ENCODE measurements around the gene GMEB1. TPM values are rescaled to one million over a fixed set of nuclear protein-coding genes. Genes with fewer than 3 reads are reported as not detected.
A peak's percentile ranks its signal among the peaks of the same experiment; 100 is the strongest.
"Not testable (repeated sequence)": the region's sequence is repeated elsewhere in the genome, so short reads cannot be mapped to it uniquely, and the experiment has no call there.

Gene GMEB1
- polyA plus RNA-seq, 1 donor from 2014 or later = 4.9 TPM

DNA sequence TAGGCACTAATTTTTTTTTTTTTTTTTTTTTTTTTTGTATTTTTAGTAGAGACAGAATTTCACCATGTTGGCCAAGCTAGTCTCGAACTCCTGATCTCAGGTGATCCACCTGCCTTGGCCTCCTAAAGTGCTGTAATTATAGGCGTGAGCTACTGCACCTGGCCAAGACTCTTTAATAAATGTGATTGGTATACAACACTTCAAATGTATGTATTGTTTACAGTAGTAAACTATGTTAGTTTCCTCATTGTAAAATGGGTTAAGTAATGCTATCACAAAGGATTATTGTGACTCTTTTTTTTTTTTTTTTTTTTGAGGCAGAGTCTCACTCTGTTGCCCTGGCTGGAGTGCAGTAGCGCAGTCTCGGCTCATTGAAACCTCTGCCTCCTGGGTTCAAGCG lies 56.8 kb downstream of the GMEB1 start:
- H3K27ac ChIP-seq (ENCODE audit: low read length); H3F3A ChIP-seq (ENCODE audit: insufficient read depth, low read length, poor library complexity, severe bottlenecking); H3K4me3 ChIP-seq (ENCODE audit: low read length); H2AFZ ChIP-seq (ENCODE audit: low read depth, low read length); H3K36me3 ChIP-seq (ENCODE audit: insufficient read depth, low read length); H3K79me2 ChIP-seq (replicated peaks; ENCODE audit: insufficient read depth, low read length); H3K9ac ChIP-seq (ENCODE audit: low read length); H3K27me3 ChIP-seq (ENCODE audit: insufficient read depth, low read depth, low read length); H3K9me2 ChIP-seq (ENCODE audit: insufficient read depth, low read length); H4K20me1 ChIP-seq (ENCODE audit: insufficient read depth); H3K4me2 ChIP-seq (ENCODE audit: low read length); H3K9me3 ChIP-seq (ENCODE audit: low read length): not testable (repeated sequence)

DNA sequence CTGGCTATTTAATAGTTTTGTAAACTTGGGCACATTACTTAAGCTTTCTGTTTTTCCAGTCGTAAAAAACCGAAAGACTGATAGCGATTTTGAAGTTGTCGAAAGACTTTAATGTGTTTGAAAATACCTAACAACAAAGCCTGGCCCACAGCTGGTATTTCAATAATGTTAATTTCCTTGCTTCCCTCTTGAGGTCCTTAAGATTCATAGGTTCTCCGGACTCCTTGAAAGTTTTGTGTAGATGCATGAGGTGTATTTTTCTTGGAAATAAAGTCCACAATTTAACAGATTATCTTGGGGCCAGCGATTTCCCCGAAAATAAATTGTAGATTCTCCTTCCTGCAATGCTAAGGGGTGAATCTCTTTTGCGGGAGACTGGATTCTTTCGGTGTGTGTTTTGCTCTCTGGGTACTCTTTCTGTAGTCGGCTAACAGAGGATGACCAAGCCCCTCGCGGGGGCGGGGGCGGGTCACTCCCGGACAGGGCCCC lies 67.4 kb downstream of the GMEB1 start:
- Histone ChIP-seq H3K79me2 (replicated peaks; ENCODE audit: insufficient read depth, low read length) (peaks cover 40% of the 10 kb centered on the region), H3K9ac (ENCODE audit: low read length) (peak overlapping the region; percentile 61), H4K20me1 (ENCODE audit: insufficient read depth) (no peaks in the 10 kb centered on the region), H3K27me3 (ENCODE audit: insufficient read depth, low read depth, low read length) (no peaks in the 10 kb centered on the region), H3K9me3 (ENCODE audit: low read length) (no peaks in the 10 kb centered on the region), H3K27ac (ENCODE audit: low read length) (peak overlapping the region; percentile 97), H3F3A (ENCODE audit: insufficient read depth, low read length, poor library complexity, severe bottlenecking) (no peaks in the 10 kb centered on the region), H3K4me2 (ENCODE audit: low read length) (peak overlapping the region; percentile 72), H2AFZ (ENCODE audit: low read depth, low read length) (peak overlapping the region; percentile 59), H3K9me2 (ENCODE audit: insufficient read depth, low read length) (no peaks in the 10 kb centered on the region), H3K4me3 (ENCODE audit: low read length) (peak overlapping the region; percentile 96), H3K36me3 (ENCODE audit: insufficient read depth, low read length) (no peaks in the 10 kb centered on the region)
- TF ChIP-seq POLR2AphosphoS5 (IDR thresholded peaks at IDR 0.05) (no peak), EP300 (conservative IDR thresholded peaks at IDR 0.05; ENCODE audit: poor library complexity, severe bottlenecking) (no peak)
- TF ChIP-seq, protein P1, sequence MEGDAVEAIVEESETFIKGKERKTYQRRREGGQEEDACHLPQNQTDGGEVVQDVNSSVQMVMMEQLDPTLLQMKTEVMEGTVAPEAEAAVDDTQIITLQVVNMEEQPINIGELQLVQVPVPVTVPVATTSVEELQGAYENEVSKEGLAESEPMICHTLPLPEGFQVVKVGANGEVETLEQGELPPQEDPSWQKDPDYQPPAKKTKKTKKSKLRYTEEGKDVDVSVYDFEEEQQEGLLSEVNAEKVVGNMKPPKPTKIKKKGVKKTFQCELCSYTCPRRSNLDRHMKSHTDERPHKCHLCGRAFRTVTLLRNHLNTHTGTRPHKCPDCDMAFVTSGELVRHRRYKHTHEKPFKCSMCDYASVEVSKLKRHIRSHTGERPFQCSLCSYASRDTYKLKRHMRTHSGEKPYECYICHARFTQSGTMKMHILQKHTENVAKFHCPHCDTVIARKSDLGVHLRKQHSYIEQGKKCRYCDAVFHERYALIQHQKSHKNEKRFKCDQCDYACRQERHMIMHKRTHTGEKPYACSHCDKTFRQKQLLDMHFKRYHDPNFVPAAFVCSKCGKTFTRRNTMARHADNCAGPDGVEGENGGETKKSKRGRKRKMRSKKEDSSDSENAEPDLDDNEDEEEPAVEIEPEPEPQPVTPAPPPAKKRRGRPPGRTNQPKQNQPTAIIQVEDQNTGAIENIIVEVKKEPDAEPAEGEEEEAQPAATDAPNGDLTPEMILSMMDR (IDR thresholded peaks at IDR 0.05; ENCODE audit: poor library complexity, severe bottlenecking) = no peak

DNA sequence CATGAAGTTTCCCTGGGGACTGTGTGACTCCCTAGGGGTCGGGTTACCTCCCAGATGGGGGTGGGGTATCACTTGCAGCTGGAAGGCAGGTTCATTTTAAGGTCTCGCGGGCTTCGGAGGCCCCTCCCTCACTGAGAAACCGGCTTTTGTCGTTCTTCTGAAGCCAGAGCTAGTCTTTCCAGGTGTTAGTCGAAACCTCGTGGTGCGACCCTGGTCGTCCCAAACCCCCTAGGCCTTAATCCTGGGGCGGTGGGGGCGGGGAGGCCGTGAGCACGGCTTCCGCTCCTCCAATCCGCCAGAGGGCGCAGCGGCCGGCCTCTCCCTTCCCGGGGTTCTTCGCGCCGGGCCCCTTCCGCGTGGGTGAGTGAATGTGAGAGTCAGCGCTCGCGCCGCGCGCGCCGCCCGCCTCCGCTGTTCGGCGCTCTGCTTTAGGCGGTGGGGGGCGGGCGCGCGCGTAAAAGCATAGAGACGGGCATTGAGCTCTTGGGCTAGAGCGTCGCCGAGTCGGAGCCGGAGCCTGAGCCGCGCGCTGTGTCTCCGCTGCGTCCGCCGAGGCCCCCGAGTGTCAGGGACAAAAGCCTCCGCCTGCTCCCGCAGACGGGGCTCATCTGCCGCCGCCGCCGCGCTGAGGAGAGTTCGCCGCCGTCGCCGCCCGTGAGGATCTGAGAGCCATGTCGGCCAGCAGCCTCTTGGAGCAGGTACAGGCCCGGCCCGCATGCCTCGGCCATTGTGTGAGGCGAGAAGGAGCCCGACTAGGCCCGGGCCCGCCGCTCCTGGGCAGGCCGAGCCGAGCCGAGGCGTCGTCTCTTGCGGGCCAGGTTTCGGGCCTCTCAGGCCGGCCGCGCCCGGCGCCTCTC lies 68.1 kb downstream of the GMEB1 start, which contains the start of gene YTHDF2:
Gene YTHDF2, plus strand, starts transcription at position 491 of the 857 bp plus-strand sequence. Its CDS starts 181 bp downstream, at position 672.
- Histone ChIP-seq H3K27me3 (ENCODE audit: insufficient read depth, low read depth, low read length) (no peaks in the 10 kb centered on the region), H3K9me2 (ENCODE audit: insufficient read depth, low read length) (no peaks in the 10 kb centered on the region), H3K36me3 (ENCODE audit: insufficient read depth, low read length) (no peaks in the 10 kb centered on the region), H3K9ac (ENCODE audit: low read length) (peak within 1 kb of the TSS; percentile 98), H3F3A (ENCODE audit: insufficient read depth, low read length, poor library complexity, severe bottlenecking) (no peaks in the 10 kb centered on the region), H3K9me3 (ENCODE audit: low read length) (no peaks in the 10 kb centered on the region), H3K4me2 (ENCODE audit: low read length) (peak within 1 kb of the TSS; percentile 72), H3K4me3 (ENCODE audit: low read length) (peak within 1 kb of the TSS; percentile 96), H2AFZ (ENCODE audit: low read depth, low read length) (peak within 1 kb of the TSS; percentile 59), H3K79me2 (replicated peaks; ENCODE audit: insufficient read depth, low read length) (peaks cover 47% of the 10 kb centered on the region), H4K20me1 (ENCODE audit: insufficient read depth) (no peaks in the 10 kb centered on the region), H3K27ac (ENCODE audit: low read length) (peak within 1 kb of the TSS; percentile 97)
- TF ChIP-seq EZH2 (IDR thresholded peaks at IDR 0.05; ENCODE audit: borderline replicate concordance, insufficient read depth, low read length, poor library complexity, severe bottlenecking) (no peak), TAF1 (IDR thresholded peaks at IDR 0.05; ENCODE audit: low read depth) (peak; percentile 86), MXI1 (conservative IDR thresholded peaks at IDR 0.05; ENCODE audit: poor library complexity, severe bottlenecking) (peak; percentile 88), EP300 (conservative IDR thresholded peaks at IDR 0.05; ENCODE audit: poor library complexity, severe bottlenecking) (peak; percentile 79), POLR2AphosphoS5 (IDR thresholded peaks at IDR 0.05) (peak; percentile 98), SMC3 (conservative IDR thresholded peaks at IDR 0.05; ENCODE audit: poor library complexity) (peak; percentile 79), RAD21 (conservative IDR thresholded peaks at IDR 0.05) (peak; percentile 68)
- TF ChIP-seq, protein P1 (IDR thresholded peaks at IDR 0.05; ENCODE audit: poor library complexity, severe bottlenecking) = peak; percentile 99
- TF ChIP-seq, protein P2, sequence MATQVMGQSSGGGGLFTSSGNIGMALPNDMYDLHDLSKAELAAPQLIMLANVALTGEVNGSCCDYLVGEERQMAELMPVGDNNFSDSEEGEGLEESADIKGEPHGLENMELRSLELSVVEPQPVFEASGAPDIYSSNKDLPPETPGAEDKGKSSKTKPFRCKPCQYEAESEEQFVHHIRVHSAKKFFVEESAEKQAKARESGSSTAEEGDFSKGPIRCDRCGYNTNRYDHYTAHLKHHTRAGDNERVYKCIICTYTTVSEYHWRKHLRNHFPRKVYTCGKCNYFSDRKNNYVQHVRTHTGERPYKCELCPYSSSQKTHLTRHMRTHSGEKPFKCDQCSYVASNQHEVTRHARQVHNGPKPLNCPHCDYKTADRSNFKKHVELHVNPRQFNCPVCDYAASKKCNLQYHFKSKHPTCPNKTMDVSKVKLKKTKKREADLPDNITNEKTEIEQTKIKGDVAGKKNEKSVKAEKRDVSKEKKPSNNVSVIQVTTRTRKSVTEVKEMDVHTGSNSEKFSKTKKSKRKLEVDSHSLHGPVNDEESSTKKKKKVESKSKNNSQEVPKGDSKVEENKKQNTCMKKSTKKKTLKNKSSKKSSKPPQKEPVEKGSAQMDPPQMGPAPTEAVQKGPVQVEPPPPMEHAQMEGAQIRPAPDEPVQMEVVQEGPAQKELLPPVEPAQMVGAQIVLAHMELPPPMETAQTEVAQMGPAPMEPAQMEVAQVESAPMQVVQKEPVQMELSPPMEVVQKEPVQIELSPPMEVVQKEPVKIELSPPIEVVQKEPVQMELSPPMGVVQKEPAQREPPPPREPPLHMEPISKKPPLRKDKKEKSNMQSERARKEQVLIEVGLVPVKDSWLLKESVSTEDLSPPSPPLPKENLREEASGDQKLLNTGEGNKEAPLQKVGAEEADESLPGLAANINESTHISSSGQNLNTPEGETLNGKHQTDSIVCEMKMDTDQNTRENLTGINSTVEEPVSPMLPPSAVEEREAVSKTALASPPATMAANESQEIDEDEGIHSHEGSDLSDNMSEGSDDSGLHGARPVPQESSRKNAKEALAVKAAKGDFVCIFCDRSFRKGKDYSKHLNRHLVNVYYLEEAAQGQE (IDR thresholded peaks at IDR 0.05; ENCODE audit: borderline replicate concordance) = peak; percentile 80
